MM.1S (cell line): Measurements from ENCODE around the gene NFKBIE.

ENCODE experiments used
- DNase-seq: peaks from one replicate; pipeline ENCODE4 v3.0.0-alpha.2; 2015
- H2AFZ ChIP-seq: fragments of 300-600 bp; sonication (generic); 2 replicates; pipeline ENCODE4 v1.6.0; 2016; ENCODE audit warnings: antibody characterized with exemption, low read length
- H3F3A ChIP-seq: fragments of 300-600 bp; sonication (generic); 2 replicates; pipeline ENCODE4 v1.6.1; 2016; ENCODE audit warnings: mild to moderate bottlenecking, antibody characterized with exemption, low read length, moderate library complexity, mixed read lengths; ENCODE audit not compliant: insufficient read depth
- H3K27ac ChIP-seq: fragments of 300-600 bp; sonication (generic); 2 replicates; pipeline ENCODE4 v1.5.1; 2016; ENCODE audit warnings: mild to moderate bottlenecking, low read length
- H3K27me3 ChIP-seq: fragments of 300-600 bp; sonication (generic); replicated peaks from 2 replicates; pipeline ENCODE4 v1.6.0; 2016; ENCODE audit warnings: low read length; ENCODE audit not compliant: insufficient read depth
- H3K36me3 ChIP-seq: fragments of 300-600 bp; sonication (generic); replicated peaks from 2 replicates; pipeline ENCODE4 v1.6.1; 2016; ENCODE audit warnings: mild to moderate bottlenecking, low read length, mixed read lengths; ENCODE audit not compliant: insufficient read depth
- H3K4me1 ChIP-seq: fragments of 300-600 bp; sonication (generic); 2 replicates; pipeline ENCODE4 v1.6.1; 2016; ENCODE audit warnings: low read length, mixed read lengths
- H3K4me2 ChIP-seq: fragments of 300-600 bp; sonication (generic); 2 replicates; pipeline ENCODE4 v1.6.0; 2016; ENCODE audit warnings: low read depth, low read length
- H3K4me3 ChIP-seq: fragments of 300-600 bp; sonication (generic); 2 replicates; pipeline ENCODE4 v1.5.1; 2016; ENCODE audit warnings: low read length, mixed read lengths
- H3K79me2 ChIP-seq: fragments of 300-600 bp; sonication (generic); 2 replicates; pipeline ENCODE4 v1.6.1; 2016; ENCODE audit warnings: mixed run types, low read length, mixed read lengths
- H3K9ac ChIP-seq: fragments of 300-600 bp; sonication (generic); 2 replicates; pipeline ENCODE4 v1.6.1; 2016; ENCODE audit warnings: low read length, mixed read lengths
- H3K9me2 ChIP-seq: fragments of 300-600 bp; sonication (generic); replicated peaks from 2 replicates; pipeline ENCODE4 v1.6.1; 2016; ENCODE audit warnings: mild to moderate bottlenecking, low read length, mixed read lengths; ENCODE audit not compliant: insufficient read depth
- H3K9me3 ChIP-seq: fragments of 300-600 bp; sonication (generic); replicated peaks from 2 replicates; pipeline ENCODE4 v1.6.1; 2016; ENCODE audit warnings: mild to moderate bottlenecking, low read length, mixed read lengths; ENCODE audit not compliant: insufficient read depth
- H4K20me1 ChIP-seq: fragments of 300-600 bp; sonication (generic); 2 replicates; pipeline ENCODE4 v1.6.1; 2016; ENCODE audit warnings: mild to moderate bottlenecking, low read length, moderate library complexity, mixed read lengths; ENCODE audit not compliant: insufficient read depth
- CTCF ChIP-seq: fragments of 300-600 bp; sonication (generic); IDR thresholded peaks from 2 replicates; pipeline ENCODE4 v1.5.1; 2016; ENCODE audit warnings: antibody characterized with exemption, low read length, mixed read lengths
- EZH2 ChIP-seq: fragments of 300-600 bp; sonication (generic); optimal IDR thresholded peaks from 2 replicates; pipeline ENCODE3; 2017; ENCODE audit warnings: low read depth, mild to moderate bottlenecking, antibody characterized with exemption, low read length, mixed read lengths
- EZH2phosphoT487 ChIP-seq: fragments of 300-600 bp; sonication (generic); IDR thresholded peaks from 2 replicates; pipeline ENCODE4 v1.6.1; 2018; ENCODE audit warnings: antibody characterized with exemption, low read length

The NFKBIE gene

GRCh38 chr6:44256775-44257024 is 8.7 kb downstream of the NFKBIE start:
- TF ChIP-seq EZH2phosphoT487, result no peak
- no peak for TF ChIP-seq CTCF
- TF ChIP-seq EZH2, result no peak
- peaks cover 59% of the 10 kb centered on the region for H3K79me2 ChIP-seq
- H3K27me3 ChIP-seq, result no peaks in the 10 kb centered on the region
- DNase-seq, result no peak
- H2AFZ ChIP-seq, result peak overlapping the region; percentile 89
- H3K36me3 ChIP-seq, result peaks cover 8% of the 10 kb centered on the region
- peaks cover 35% of the 10 kb centered on the region for H3K4me1 ChIP-seq
- no peaks in the 10 kb centered on the region for H3K9me3 ChIP-seq
- H4K20me1 ChIP-seq, result peaks cover 28% of the 10 kb centered on the region
- H3K9me2 ChIP-seq, result no peaks in the 10 kb centered on the region
- peaks cover 72% of the 10 kb centered on the region for H3F3A ChIP-seq
- peak overlapping the region; percentile 91; the same call in 1 of the 2 replicates for H3K9ac ChIP-seq
- H3K4me2 ChIP-seq, result peak overlapping the region; percentile 97
- H3K4me3 ChIP-seq, result peak overlapping the region; percentile 98
- H3K27ac ChIP-seq, result peak overlapping the region; percentile 64; the same call in 1 of the 2 replicates

GRCh38 chr6:44255871-44256774 is 9.2 kb downstream of the NFKBIE start:
- peak overlapping the region; percentile 91; the same call in 1 of the 2 replicates for H3K9ac ChIP-seq
- H3K36me3 ChIP-seq, result peaks cover 11% of the 10 kb centered on the region
- TF ChIP-seq EZH2 (no peak), EZH2phosphoT487 (no peak), CTCF (no peak)
- H3F3A ChIP-seq, result peaks cover 78% of the 10 kb centered on the region
- no peaks in the 10 kb centered on the region for H3K9me3 ChIP-seq
- H3K4me1 ChIP-seq, result peaks cover 32% of the 10 kb centered on the region
- H3K79me2 ChIP-seq, result peaks cover 59% of the 10 kb centered on the region
- H3K27me3 ChIP-seq, result no peaks in the 10 kb centered on the region
- H3K27ac ChIP-seq, result peak overlapping the region; percentile 64; the same call in 1 of the 2 replicates
- peaks cover 34% of the 10 kb centered on the region for H4K20me1 ChIP-seq
- DNase-seq, result peak; percentile 34
- H3K9me2 ChIP-seq, result no peaks in the 10 kb centered on the region
- H3K4me3 ChIP-seq, result peak overlapping the region; percentile 98
- H2AFZ ChIP-seq, result peak overlapping the region; percentile 89; the same call in 1 of the 2 replicates
- H3K4me2 ChIP-seq, result peak overlapping the region; percentile 97

GRCh38 chr6:44255105-44255808 is 10.1 kb downstream of the NFKBIE start:
- H3K27ac ChIP-seq, result peak overlapping the region; percentile 64; the same call in 1 of the 2 replicates
- peaks cover 20% of the 10 kb centered on the region for H3K36me3 ChIP-seq
- H4K20me1 ChIP-seq, result peaks cover 42% of the 10 kb centered on the region
- H3K9ac ChIP-seq, result peak overlapping the region; percentile 91; the same call in 1 of the 2 replicates
- H3K9me3 ChIP-seq, result no peaks in the 10 kb centered on the region
- no peaks in the 10 kb centered on the region for H3K27me3 ChIP-seq
- TF ChIP-seq EZH2phosphoT487, result no peak
- TF ChIP-seq EZH2, result no peak
- TF ChIP-seq CTCF, result no peak
- peaks cover 38% of the 10 kb centered on the region for H3K4me1 ChIP-seq
- peak overlapping the region; percentile 97; the same call in 1 of the 2 replicates for H3K4me2 ChIP-seq
- peaks cover 87% of the 10 kb centered on the region for H3F3A ChIP-seq
- peak; percentile 41 for DNase-seq
- peaks cover 59% of the 10 kb centered on the region for H3K79me2 ChIP-seq
- no peak overlapping the region for H2AFZ ChIP-seq
- H3K4me3 ChIP-seq, result no peak overlapping the region
- no peaks in the 10 kb centered on the region for H3K9me2 ChIP-seq
